GM21528 (cell line): Measurements from ENCODE around the gene SSTR5.

Experiments
- ATAC-seq: cut with Tn5 transposase; IDR thresholded peaks from one replicate; pipeline ENCODE4 v1.9.1; 2021; ENCODE audit warnings: mild to moderate bottlenecking, moderate library complexity; ENCODE audit not compliant: unreplicated experiment, low FRiP score

The SSTR5 gene

GRCh38 chr16:1101133-1101532 is 28.6 kb downstream of the SSTR5 start:
- ATAC-seq = no peak

DNA sequence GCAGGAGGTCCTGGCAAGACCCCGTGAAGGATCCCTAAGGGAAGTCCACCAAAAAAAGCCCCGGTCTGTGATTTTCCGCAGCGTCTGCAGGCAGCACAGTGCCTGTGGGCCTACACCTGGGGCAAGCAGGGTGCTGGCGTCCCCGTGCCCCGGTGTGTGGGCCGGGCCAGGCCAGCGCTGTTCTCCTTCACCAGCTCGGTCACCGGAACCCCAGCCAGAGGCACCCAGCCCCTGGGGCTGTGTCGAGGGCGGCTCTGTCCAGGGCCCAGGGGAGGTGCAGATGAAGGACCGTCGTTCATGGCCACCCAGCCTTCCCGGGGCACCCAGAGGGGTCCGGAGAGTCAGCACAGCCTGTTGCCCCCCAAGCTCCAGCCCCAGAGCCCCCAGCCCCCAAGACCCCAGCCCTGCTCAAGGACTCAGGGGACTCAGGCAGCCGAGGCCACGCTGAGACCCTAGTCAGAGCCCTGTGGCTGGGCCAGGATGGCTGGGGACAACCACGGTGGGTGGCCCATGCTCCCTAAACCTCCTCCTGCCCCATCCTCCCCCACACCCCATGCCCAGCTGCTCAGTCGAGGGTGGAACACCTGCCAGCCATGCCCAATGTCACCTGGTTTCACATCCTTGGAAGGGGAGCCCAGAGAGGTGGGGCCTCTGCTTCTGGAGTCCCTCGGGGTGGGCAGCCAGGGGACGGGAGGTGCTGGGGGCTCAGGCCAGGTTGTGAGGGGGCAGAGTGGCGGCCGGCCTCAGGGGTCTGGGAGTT is 29.2 kb downstream of the SSTR5 start:
- no peak for ATAC-seq

DNA sequence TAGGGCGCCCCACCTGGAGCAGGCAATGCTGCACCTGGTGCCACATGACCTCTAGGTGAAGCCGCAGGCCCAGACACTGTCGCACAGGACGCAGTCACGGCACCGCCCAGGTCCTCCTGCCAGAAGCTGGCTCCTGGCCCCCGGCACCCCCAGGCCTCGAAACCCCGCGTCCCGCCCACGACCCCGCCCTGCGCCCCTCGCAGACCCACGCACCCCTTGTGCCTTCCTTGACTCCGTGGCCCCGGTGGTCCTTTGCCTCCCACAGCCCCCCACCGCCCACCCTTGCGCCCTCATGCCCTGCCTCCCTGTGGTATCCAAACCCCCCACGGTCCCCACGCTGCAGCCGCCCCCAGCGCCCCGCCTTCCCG is 29.8 kb downstream of the SSTR5 start:
- ATAC-seq = no peak

DNA sequence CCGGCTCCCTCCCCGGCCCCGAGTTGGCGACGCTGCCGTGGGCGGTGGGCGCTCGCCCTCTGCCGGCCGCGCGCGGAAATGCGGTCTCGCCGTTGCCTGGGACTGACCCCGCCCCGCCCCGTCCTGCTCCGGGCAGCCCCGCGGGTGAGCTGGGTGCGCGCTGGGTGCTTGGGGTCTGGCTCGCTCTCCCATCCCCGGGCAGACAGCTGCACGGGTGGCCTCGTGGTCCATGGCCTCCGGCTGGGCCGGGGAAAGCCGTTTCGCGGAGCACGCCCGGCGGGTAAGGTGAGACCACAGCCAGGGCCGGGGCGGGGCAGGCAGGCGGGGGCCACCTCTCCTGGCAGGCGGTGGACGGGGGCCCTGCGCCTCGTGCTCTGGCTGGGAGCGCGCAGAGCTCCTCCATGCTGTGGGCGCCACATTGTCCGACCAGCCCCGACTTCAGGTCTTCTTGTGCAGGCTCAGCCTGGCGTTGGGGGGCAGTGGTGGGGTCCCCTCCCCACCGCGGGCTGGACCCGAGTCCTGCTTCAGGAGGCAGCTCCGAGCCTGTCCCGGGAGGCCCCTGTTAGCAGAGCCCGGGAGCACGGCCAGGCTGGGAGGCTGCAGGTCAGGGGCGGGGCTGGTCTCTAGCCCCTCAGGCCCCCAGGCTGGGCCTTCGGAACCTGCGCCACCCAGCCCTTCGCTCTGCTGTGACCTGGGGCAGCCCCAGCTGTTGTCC is 30.5 kb downstream of the SSTR5 start:
- no peak for ATAC-seq

- ATAC-seq = no peak
Observed at GRCh38 chr16:1103636-1103980, 31.1 kb downstream of the SSTR5 start.

DNA sequence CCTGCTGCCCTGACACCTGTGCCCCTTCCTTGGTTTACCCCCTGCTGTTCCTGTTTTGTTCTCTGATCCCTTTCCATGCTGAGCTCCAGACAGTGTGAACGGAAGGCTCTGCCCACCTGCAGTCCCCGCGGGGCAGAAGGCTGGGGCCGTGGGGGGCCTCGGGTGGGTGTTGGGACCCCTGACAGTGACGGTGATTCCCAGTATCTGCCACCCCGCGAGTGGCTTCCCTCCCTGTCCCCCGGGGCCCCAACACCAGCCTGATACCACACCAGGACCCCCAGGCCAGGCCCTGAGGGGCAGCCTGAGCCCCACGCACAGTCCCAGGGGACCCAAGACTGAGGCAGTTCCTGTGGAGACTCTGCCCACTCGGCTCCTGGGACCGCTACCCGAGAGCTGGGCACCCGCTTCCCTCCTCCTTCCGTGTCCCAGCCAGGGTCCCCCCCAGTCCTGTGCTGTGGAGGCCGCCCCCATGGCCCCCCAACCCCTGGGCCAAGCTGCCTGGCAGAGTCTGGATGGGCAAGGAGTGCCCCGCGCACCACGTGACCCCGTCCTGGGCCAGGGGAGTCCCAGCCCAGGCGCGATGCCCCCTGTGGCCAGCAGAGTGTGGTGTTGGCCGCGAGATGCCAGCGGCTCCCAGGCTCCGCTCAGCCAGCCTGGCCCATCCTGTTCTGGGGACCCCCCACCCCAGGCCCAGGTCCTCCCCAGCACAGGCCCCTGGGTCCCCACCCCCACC is 33.5 kb downstream of the SSTR5 start:
- ATAC-seq = no peak

DNA sequence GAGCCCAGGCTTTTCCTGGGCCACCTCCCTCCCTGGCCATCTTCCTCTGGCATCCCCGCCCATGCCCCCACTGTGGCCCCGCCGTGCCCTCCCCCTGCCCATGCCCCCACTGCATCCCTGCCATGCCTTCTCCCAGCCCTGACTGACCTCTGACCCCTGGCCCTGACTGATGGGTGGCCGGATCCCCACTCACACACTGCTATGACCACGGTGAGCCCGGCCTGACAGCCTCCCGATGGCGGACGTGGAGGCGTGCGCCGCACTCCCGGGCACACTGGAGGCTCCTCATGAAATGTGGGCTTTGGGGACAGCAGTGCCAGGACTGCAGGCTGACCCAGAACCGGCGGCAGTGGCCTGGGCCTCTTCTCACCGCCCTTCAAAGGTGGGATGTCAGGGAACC is 34.1 kb downstream of the SSTR5 start:
- no peak for ATAC-seq

GRCh38 chr16:1107141-1107540 is 34.6 kb downstream of the SSTR5 start:
- no peak for ATAC-seq

- no peak for ATAC-seq
Observed at GRCh38 chr16:1107731-1108130, 35.2 kb downstream of the SSTR5 start.

GRCh38 chr16:1108299-1109252 is 36.0 kb downstream of the SSTR5 start:
- ATAC-seq = no peak

GRCh38 chr16:1109648-1110047 is 37.1 kb downstream of the SSTR5 start:
- ATAC-seq = no peak

DNA sequence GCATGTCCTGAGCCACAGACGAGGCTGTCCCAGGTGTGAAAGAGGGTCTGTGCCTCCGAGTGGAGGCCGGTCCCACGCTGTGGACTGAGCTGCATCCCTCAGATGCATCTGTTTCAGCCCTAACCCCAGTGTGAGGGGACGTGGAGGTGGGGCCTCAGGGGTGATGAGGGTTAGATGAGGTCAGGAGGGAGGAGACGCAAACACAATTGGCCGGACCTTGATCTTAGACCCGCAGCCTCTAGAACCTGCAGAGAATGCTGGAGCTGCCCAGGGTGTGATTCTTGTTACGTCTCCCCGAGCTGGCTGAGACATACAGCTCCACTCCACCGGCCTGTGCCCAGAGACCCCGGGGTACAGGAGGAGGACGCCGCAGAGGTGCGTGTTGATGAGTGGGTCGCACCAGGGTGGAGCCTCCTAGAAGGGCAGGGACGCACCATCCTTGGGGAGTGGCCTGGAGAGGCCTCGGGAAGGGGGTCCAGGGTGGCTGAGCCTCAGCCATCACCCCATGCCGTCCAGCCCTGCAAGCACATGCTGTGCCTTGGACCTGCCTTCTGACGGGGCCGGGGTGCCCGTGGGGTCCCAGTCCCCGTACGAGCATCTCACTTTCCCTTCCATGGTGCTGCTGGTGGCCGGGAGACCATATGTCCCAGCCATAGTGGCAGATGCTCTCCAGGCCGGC is 40.1 kb downstream of the SSTR5 start:
- ATAC-seq = no peak

DNA sequence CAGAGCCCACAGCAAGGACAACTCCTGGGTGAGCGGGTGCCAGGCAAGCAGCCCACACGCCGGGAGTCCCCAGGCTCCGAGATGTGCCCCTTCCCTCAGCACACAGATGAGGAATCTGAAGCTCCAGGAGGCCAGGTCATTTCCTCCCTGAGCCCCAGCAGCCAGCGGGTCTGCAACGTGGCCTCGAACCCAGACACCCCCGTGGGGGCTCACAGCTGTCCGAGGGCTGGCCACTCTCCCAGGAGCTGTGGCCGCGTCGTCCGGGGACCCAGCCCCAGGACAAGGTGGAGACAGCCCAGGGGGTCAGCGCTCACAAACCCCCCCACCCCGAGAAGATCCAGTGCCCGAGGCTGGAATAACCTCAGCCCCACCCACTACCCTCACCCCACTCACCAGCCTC is 40.9 kb downstream of the SSTR5 start:
- no peak for ATAC-seq

DNA sequence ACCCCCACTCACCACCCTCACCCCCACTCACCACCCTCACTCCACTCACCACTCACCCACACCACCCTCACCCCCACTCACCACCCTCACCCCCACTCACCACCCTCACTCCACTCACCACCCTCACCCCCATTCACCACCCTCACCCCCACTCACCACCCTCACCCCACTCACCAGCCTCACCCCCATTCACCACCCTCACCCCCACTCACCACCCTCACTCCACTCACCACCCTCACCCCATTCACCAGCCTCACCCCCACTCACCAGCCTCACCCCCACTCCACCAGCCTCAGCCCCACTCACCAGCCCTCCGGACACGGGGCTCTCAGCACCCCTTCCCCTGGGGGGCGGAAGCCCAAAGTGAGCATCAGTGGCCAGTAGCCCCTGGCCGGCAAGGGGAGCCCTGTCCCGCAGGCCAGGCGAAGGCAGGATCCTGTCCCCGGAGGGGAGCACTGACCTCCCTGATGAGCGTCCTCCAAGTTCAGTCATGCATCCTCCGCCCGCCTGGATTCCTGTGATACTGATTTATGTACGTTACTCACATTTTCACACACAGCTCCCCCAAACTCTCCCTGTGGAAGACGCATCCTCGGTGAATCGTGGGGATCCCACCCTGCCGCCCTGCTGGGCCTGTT is 41.5 kb downstream of the SSTR5 start:
- no peak for ATAC-seq

- ATAC-seq = no peak
Observed at GRCh38 chr16:1116693-1117077, 44.1 kb downstream of the SSTR5 start.

DNA sequence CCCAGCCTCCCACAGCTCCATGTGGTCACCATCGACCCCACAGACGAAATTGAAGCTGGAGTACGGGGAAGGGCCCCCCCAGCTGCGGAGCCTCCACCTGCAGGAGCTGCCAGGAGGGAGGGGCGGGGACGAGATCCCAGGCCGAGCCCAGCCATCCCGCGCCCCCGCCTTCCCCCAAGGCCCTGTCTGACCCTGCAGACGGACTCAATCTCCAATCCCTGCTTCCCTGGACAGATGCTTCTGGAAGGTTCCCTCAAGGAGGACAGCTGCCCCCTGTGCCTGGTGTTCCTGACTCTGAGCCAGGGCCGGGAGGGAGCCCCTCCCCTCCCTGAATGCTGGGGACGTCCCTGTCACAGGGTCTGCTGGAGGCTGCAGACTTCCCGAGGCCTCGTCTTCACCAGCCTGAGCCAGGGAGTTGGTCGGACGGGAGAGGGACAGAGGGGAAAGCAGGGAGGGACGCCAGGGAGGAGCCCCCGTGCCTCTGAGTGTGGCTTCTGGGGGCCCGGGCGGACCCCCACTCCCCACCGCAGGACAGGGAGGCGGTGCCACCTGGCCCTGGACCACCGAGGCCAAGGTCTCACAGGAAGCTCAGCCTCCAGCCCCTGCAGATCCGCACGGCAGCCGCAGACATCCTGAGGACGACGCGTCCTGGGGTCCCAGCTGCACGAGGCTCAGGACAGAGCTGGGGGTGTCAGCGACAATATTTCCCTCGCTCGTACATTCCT is 44.8 kb downstream of the SSTR5 start:
- ATAC-seq = no peak

DNA sequence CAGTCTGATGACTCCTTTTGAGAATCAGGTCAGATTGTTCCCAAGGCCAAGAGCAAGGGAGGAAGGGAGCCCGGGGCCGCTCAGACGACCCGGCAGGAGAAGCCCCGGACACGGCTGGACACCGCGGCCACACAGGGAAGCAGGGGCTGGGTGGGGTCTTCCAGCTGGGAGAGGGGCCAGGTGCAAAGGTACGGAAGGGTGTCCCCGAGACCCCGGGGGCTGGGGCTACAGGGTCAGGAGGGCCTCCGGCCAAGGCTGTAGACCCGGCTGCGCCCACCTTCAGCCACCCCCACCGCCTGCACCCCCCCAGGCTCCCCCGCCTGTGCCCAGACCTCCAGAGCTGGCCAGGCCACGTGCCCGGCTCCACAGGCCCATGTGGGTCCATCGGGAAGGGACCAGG is 45.4 kb downstream of the SSTR5 start:
- ATAC-seq = no peak

DNA sequence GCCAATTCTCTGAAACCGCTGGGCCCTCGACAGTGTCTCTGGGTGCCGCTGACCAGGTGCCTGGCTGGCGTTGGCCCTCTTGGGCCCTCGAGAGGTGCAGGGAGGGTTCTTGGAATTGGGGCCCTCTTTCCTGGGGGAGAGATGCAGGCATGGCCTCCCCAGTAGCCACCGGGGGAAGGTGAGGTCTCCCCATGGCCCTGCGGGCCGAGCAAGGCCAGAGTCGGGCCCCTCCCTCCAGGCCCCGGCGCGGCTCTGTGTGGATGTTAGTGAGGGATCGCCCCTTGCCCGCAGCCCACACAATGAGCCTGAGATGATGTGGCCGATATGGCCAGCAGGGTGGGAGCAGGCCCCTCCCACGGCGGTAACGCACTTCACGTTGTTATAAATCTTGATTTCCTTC is 46.6 kb downstream of the SSTR5 start:
- no peak for ATAC-seq
